Ramos (cell line): ENCODE measurements around the gene BMI1.

Experiments
- in situ Hi-C: fragments of 300-500 bp; cut with MboI; formaldehyde crosslinking; loops from one replicate; pipeline ENCODE4 v1.14.3; 2022; ENCODE audit warnings: low sequenced_read_pairs; ENCODE audit not compliant: unreplicated experiment

BMI1 gene

GRCh38 chr10:22318772-22319171 is 2.1 kb upstream of the BMI1 start:
- in situ Hi-C loops: no loop called here

DNA sequence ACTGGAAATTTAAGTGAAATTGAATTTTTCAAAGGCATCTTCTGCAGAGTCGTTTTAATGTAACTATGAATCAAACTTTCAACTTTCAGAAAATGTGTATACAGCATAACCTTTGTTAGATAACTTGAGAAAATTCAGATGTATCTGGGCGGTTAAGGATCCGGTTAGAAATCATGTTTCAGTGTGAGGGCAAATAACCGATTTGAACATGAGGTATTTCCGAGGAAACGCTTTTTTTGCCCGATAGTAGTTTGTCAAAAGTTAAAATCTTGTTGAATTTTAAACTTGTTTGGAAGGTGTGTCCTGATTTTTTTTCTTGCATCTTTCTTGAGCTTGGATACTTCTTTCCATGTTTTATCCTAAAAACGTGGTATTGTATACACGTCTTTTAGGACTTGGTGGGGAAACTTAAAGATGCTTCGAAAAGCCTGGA is 1.3 kb upstream of the BMI1 start:
- in situ Hi-C loops: no loop called here

DNA sequence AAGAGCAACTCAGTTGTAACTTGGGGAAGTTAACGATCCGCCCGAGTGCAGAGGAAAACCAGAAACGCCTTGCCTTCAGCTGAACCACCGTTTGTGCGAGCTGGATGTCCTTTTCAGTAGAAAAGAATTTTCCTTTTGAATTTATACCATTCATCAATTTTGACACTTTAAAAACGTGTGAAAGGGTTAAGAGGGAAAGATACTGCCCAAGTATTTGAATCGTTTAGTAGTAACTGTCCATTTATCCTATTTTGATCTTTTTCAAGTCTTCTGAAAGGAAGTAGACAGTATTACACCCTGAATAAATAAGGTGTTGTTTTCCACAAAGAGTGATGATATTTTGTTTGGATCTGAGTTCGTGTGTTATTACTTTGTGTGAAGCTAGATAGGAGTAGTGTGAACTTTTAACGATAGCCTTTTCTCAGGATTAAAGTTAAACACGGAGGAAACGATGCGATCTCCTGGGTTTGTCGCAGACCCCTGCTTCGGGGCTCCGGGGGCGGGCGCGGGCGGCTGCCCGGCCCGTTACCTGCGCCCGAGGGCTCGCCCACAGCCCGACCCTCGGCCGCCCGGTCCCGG is 830 bp upstream of the BMI1 start:
- in situ Hi-C loops: no loop called here

DNA sequence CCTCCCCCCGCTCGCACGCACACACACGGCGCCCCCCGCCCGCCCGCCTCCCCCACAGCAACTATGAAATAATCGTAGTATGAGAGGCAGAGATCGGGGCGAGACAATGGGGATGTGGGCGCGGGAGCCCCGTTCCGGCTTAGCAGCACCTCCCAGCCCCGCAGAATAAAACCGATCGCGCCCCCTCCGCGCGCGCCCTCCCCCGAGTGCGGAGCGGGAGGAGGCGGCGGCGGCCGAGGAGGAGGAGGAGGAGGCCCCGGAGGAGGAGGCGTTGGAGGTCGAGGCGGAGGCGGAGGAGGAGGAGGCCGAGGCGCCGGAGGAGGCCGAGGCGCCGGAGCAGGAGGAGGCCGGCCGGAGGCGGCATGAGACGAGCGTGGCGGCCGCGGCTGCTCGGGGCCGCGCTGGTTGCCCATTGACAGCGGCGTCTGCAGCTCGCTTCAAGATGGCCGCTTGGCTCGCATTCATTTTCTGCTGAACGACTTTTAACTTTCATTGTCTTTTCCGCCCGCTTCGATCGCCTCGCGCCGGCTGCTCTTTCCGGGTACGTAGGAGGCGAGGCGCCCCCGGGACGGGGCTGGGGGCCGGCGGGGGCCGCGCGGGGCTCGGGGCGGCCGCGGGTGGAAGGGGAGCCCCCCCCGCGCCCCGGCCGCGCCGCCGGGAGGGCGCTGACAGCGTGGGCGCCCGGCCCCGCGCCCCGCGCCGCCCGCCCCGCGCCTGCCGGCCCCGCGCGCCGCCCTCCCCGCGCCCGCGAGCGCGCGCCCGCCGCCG is 441 bp downstream of the BMI1 start:
- in situ Hi-C loops: no loop called here

DNA sequence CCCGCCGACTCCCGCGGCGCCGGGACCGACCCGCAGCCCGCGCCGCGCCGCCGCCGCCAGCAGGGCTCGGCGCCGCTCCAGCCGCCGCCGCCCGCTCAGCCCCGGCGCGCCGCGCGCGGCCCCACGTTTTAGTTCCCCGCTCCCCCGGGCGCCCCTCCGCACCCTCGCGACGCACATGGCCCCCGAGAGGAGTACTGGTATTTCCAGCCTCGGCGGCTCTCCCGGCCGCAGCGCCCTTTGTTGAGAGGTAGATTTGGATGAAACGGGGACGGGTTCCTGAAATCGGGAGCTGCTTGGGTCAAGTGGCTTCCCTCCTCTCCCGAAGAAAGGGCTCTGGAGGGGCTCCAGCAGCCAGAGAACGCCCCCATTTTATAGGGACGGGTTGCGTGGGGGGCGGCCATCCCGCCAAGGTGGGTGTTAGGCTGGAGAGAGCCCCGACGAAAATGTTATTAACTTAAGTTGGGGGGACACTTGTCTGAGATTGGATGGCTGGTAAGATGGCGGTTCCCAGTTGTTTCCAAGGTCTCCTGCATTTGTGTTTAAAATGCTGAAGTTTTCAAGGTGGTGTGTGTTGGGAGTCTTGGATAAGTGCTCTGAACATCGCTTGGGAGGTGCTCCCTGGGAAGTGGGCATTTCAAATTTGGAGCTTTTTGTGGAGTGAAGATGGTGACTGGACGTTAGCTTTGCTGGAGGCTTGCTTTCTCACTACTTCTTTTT is 1.2 kb downstream of the BMI1 start:
- in situ Hi-C loops: no loop called here

DNA sequence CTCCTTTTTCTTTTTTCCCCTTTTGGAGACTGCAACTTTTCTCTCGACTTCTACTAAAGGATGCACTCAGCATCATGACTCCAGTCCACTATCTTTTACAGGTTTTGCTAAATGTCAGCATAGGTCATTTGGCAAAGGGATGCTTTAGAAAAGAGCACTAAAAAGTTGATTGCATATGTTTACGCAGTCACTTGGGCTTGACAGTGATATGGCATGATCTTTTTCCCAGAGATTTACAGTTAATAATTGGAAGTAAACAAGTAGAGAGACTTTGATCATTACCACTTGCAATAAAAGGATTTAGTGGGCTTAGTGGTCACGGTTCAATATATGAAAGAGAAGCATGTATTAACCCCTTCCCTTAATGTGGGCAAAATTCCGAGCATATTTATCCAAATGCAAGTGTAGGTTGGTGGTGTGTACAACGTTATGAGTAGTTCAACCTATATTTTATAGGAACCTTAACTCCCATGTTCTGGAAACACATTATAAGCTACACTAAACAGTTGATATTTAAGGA is 1.8 kb downstream of the BMI1 start:
- in situ Hi-C loops: no loop called here

GRCh38 chr10:22323538-22324305 is 2.8 kb downstream of the BMI1 start:
- in situ Hi-C loops: no loop called here

GRCh38 chr10:22324413-22324812 is 3.5 kb downstream of the BMI1 start:
- in situ Hi-C loops: no loop called here

DNA sequence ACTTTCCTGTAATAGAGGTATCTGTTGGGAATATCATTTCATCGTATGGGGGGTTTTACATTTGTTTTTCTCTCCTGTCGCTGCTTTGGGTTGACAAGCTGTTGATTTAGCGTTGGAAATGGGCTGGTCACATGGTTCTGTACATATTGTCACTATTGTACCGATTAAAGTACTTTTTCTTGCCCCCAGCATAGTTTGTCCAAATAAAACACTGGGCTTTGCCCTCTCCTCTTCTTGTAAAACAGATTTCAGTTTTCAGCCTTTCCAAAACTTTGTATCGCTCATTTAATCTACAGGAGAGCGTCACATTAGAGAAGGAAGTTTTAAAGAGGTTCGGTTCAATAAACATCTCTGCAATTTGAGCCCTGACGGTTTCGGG is 4.0 kb downstream of the BMI1 start:
- in situ Hi-C loops: no loop called here

- in situ Hi-C loops: no loop called here
Observed at GRCh38 chr10:22325272-22326144, 4.6 kb downstream of the BMI1 start.

DNA sequence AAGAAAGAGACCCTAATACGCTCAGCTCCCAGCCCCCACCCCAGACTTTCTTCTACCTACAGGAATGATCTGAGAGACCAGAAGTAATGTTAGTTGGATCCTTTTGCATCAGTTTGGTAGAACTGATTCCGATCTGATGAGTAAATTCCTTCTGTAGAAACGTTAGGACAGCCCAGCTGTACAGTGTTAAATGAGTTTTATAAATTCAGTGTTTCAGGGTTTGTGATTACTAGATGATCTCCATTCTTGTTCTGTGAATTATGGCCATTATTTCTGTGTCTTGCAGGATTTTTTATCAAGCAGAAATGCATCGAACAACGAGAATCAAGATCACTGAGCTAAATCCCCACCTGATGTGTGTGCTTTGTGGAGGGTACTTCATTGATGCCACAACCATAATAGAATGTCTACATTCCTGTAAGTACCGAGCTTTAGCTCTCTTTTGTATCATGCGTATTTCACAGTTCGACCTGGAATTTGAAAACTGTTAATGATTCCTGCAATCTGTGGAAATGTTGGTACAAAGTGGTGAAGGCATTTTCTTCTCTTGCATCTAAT is 5.3 kb downstream of the BMI1 start:
- in situ Hi-C loops: no loop called here

GRCh38 chr10:22329150-22329549 is 8.3 kb downstream of the BMI1 start:
- in situ Hi-C loops: no loop called here

DNA sequence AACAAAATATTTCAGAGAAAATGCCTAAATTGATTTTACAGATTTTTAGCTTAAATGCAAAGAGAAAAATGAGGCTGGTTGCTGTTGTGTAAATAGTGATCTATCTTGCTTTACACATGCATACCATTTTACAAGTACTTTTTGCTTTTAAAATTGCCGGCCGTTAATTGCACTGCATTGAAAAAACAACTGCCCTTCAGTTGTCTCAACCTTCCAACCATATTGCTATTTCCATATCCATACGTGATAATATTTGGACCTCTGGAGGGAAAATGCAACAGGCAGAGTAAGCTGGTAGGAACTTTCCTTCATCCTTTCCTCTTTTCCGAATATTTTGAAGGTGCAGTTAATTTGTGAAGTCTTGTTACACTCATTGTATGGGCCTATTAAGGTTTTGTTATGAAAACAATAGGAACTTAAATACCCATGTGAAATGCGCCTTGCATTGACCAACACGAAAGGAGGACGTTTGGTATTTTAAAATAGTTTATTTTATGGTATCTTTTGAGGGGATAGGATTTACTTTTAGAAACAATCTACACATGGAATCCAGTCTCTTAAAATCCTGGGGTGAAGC is 11.3 kb downstream of the BMI1 start:
- in situ Hi-C loops: no loop called here

GRCh38 chr10:22333167-22333974 is 12.5 kb downstream of the BMI1 start:
- in situ Hi-C loops: no loop called here

GRCh38 chr10:22333975-22334282 is 13.0 kb downstream of the BMI1 start:
- in situ Hi-C loops: no loop called here

- in situ Hi-C loops: no loop called here
Observed at GRCh38 chr10:22334414-22335172, 13.7 kb downstream of the BMI1 start.

DNA sequence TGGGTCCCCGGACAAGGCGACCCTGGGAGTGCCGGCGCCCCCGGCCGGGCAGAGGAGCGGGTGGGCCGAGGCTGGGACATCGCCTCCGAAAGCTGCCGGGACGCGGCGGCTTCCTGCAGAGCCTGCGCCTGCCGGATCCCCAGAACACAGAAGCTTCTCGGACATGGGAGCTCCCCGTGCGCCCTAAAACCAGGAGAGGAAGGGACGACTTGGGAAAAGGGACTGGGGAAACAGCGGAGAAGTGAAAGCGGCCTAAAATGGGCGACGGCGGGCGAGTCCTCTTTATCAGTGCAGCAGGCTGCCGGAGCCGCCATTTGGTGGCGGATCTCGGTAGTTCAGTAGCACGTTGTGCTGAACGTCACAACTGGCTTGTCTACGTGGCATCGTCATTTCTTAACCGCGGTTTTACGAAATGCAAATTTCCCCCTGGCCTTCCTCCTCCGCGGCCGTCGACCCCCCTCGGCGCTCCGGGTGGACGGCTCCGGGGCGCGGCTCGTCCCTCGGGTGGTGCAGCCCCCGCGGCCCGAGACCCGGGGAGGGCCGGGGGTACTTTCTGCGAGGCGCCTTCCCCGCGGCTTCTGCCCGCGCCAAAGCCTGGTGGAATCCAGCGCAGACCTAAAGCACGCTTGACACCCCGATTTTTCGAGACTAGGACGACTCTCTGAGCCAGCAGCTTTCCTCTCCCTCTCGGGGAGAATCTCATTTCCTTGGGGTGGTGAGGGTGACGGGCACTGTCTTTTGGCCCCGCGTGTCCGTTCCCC is 14.5 kb downstream of the BMI1 start:
- in situ Hi-C loops: no loop called here
